EL (cell line): ENCODE data around the gene TTLL11.
A peak's percentile ranks its signal among the peaks of the same experiment; 100 is the strongest.
"Not testable (repeated sequence)": the region's sequence is repeated elsewhere in the genome, so short reads cannot be mapped to it uniquely, and the experiment has no call there.

Source experiments
- DNase-seq: peaks from one replicate; pipeline ENCODE4 v3.0.0-alpha.2; 2016

TTLL11 gene

GRCh38 chr9:121896545-121896943, 196.6 kb downstream of the TTLL11 start:
- DNase-seq = no peak

- DNase-seq = peak; percentile 29
Observed at GRCh38 chr9:121895818-121896544, 197.1 kb downstream of the TTLL11 start.

- no peak for DNase-seq
Observed at GRCh38 chr9:121895358-121895757, 197.8 kb downstream of the TTLL11 start.

GRCh38 chr9:121894380-121894779, 198.7 kb downstream of the TTLL11 start:
- not testable (repeated sequence) for DNase-seq

- no peak for DNase-seq
Observed at GRCh38 chr9:121893786-121894185, 199.3 kb downstream of the TTLL11 start.

- no peak for DNase-seq
Observed at GRCh38 chr9:121892706-121893105, 200.4 kb downstream of the TTLL11 start.

- DNase-seq = no peak
Observed at GRCh38 chr9:121890746-121891145, 202.4 kb downstream of the TTLL11 start.

- peak; percentile 63 for DNase-seq
Observed at GRCh38 chr9:121889990-121890563, 203.0 kb downstream of the TTLL11 start.

GRCh38 chr9:121888438-121888775, 204.7 kb downstream of the TTLL11 start:
- peak; percentile 86 for DNase-seq

- DNase-seq = peak; percentile 86
Observed at GRCh38 chr9:121887553-121888437, 205.3 kb downstream of the TTLL11 start.

- no peak for DNase-seq
Observed at GRCh38 chr9:121886759-121887485, 206.2 kb downstream of the TTLL11 start.

GRCh38 chr9:121885345-121885901, 207.7 kb downstream of the TTLL11 start:
- peak; percentile 67 for DNase-seq

- no peak for DNase-seq
Observed at GRCh38 chr9:121884057-121884541, 209.0 kb downstream of the TTLL11 start.

- peak; percentile 70 for DNase-seq
Observed at GRCh38 chr9:121883281-121884056, 209.6 kb downstream of the TTLL11 start.

GRCh38 chr9:121881920-121882500, 211.1 kb downstream of the TTLL11 start:
- DNase-seq = no peak

- DNase-seq = no peak
Observed at GRCh38 chr9:121880343-121880898, 212.7 kb downstream of the TTLL11 start.

GRCh38 chr9:121878271-121878822, 214.8 kb downstream of the TTLL11 start:
- no peak for DNase-seq

GRCh38 chr9:121876658-121877271, 216.3 kb downstream of the TTLL11 start:
- peak; percentile 86 for DNase-seq

GRCh38 chr9:121876255-121876654, 216.9 kb downstream of the TTLL11 start:
- DNase-seq = peak; percentile 45

GRCh38 chr9:121874524-121874923, 218.6 kb downstream of the TTLL11 start:
- DNase-seq = no peak
